Amniotic stem cell (primary cell): ENCODE measurements around the gene TCL1A.

Experiments used
- DNase-seq: peaks from one replicate; lab custom pipeline; 2025; lab: John Stamatoyannopoulos, UW

The TCL1A gene

GRCh38 chr14:95705518-95705917 lies 8.4 kb downstream of the TCL1A start:
- DNase-seq: no peak

GRCh38 chr14:95703805-95704204 lies 10.1 kb downstream of the TCL1A start:
- no peak for DNase-seq

GRCh38 chr14:95703341-95703740 lies 10.6 kb downstream of the TCL1A start:
- no peak for DNase-seq

- DNase-seq: no peak
These were observed 12.1 kb downstream of the TCL1A start for GRCh38 chr14:95701846-95702221.

- no peak for DNase-seq
These were observed 13.5 kb downstream of the TCL1A start for GRCh38 chr14:95700221-95700976.

GRCh38 chr14:95699412-95699811 lies 14.5 kb downstream of the TCL1A start:
- DNase-seq: no peak

GRCh38 chr14:95698287-95698686 lies 15.6 kb downstream of the TCL1A start:
- no peak for DNase-seq

GRCh38 chr14:95697764-95698163 lies 16.2 kb downstream of the TCL1A start:
- no peak for DNase-seq

- no peak for DNase-seq
These were observed 17.2 kb downstream of the TCL1A start for GRCh38 chr14:95696741-95697140.

- DNase-seq: no peak
These were observed 18.0 kb downstream of the TCL1A start for GRCh38 chr14:95695913-95696312.

- no peak for DNase-seq
These were observed 18.9 kb downstream of the TCL1A start for GRCh38 chr14:95695051-95695450.

- no peak for DNase-seq
These were observed 21.8 kb downstream of the TCL1A start for GRCh38 chr14:95692109-95692508.

GRCh38 chr14:95691591-95691990 lies 22.3 kb downstream of the TCL1A start:
- DNase-seq: no peak

GRCh38 chr14:95690815-95691214 lies 23.1 kb downstream of the TCL1A start:
- DNase-seq: no peak

- DNase-seq: no peak
These were observed 24.5 kb downstream of the TCL1A start for GRCh38 chr14:95689441-95689840.

- DNase-seq: no peak
These were observed 27.0 kb downstream of the TCL1A start for GRCh38 chr14:95686935-95687334.

GRCh38 chr14:95685978-95686922 lies 27.7 kb downstream of the TCL1A start, which contains the start of gene TCL1B:
Gene TCL1B (plus strand): TSS chr14:95686426. CDS start chr14:95686468, 42 bp downstream.
- DNase-seq: no peak

GRCh38 chr14:95683793-95684192 lies 30.1 kb downstream of the TCL1A start:
- no peak for DNase-seq

GRCh38 chr14:95681153-95681552 lies 32.8 kb downstream of the TCL1A start:
- DNase-seq: no peak

- no peak for DNase-seq
These were observed 33.8 kb downstream of the TCL1A start for GRCh38 chr14:95679998-95680735.

- DNase-seq: no peak
These were observed 34.6 kb downstream of the TCL1A start for GRCh38 chr14:95679148-95679815.
